ENCODE data around the gene MED9. TPM values are rescaled to one million over a fixed set of nuclear protein-coding genes. Genes with fewer than 3 reads are reported as not detected.

The MED9 gene
- total and polyA plus RNA-seq, 2 of the 8 experiments (the other 6 are each of a cell fraction or from before 2014, with no cell fraction given): 15.8 to 19.7 TPM

GRCh38 chr17:17479209-17479608 lies 2.4 kb downstream of the MED9 start:
- H4K5ac ChIP-seq (ENCODE audit: insufficient read length, low read depth, low read length): no peak overlapping the region
- TF ChIP-seq PHF8 (conservative IDR thresholded peaks at IDR 0.05; ENCODE audit: low read depth, low read length) (no peak), GTF2F1 (IDR thresholded peaks at IDR 0.05; ENCODE audit: borderline replicate concordance, low read depth, low read length) (no peak), KDM1A (IDR thresholded peaks at IDR 0.05; ENCODE audit: borderline replicate concordance, low read length) (no peak), TAF1 (IDR thresholded peaks at IDR 0.05; ENCODE audit: low read depth, low read length) (no peak), SIN3A (conservative IDR thresholded peaks at IDR 0.05 in 1 of 2, IDR thresholded peaks at IDR 0.05 in 1 of 2; ENCODE audit: low read depth in 1 of 2, low read length in 2 of 2) (no peak), POLR2A (IDR thresholded peaks at IDR 0.05; ENCODE audit: control extremely low read depth in 1 of 2, low read depth in 2 of 2, low read length in 2 of 2) (no peak), CTBP2 (IDR thresholded peaks at IDR 0.05; ENCODE audit: borderline replicate concordance, insufficient read depth, insufficient read length, low read length) (no peak), EP300 (IDR thresholded peaks at IDR 0.05; ENCODE audit: borderline replicate concordance in 1 of 2, low read depth in 2 of 2, low read length in 2 of 2) (no peak), YY1 (IDR thresholded peaks at IDR 0.05; ENCODE audit: low read depth, low read length) (no peak), RXRA (IDR thresholded peaks at IDR 0.05; ENCODE audit: insufficient read depth, low read depth, low read length) (no peak), TCF12 (IDR thresholded peaks at IDR 0.05; ENCODE audit: low read depth, low read length) (no peak), RAD21 (IDR thresholded peaks at IDR 0.05 in 1 of 2, conservative IDR thresholded peaks at IDR 0.05 in 1 of 2; ENCODE audit: low read depth in 2 of 2, low read length in 2 of 2) (no peak), JUND (IDR thresholded peaks at IDR 0.05; ENCODE audit: low read length) (no peak), CBX5 (IDR thresholded peaks at IDR 0.05; ENCODE audit: low read depth, low read length) (no peak)

More at GRCh38 chr17:17479209-17479608, 2.4 kb downstream of the MED9 start:
- 93% methylated on average over 3 of the region's 3 CpGs; no CpG with 5 or more reads in 1 of the 2 experiments for WGBS, 2 experiments (ENCODE audit: extremely low coverage in 1 of 2, insufficient coverage in 1 of 2, insufficient read length in 1 of 2, insufficient replicate concordance in 2 of 2, low coverage in 1 of 2, low lambda C conversion rate in 2 of 2, missing lambda C conversion rate in 1 of 2)
- no peak overlapping the region for H3K4me2 ChIP-seq (ENCODE audit: insufficient read depth in 1 of 2, low read depth in 2 of 2, low read length in 2 of 2)
- no peak overlapping the region for H2BK5ac ChIP-seq (ENCODE audit: low read depth, low read length)
- H3K18ac ChIP-seq (ENCODE audit: extremely low read depth, low read length): no peak overlapping the region
- CTCF ChIA-PET (ENCODE audit: partially characterized antibody): interaction anchor here (0.6 kb wide), 1 partner anchor 11 kb away, joined by 3 read pairs; no protein-coding TSS in a partner anchor
- H3K14ac ChIP-seq (ENCODE audit: insufficient read length): no peak overlapping the region
- H2BK20ac ChIP-seq (ENCODE audit: low read length): no peak overlapping the region
- H3K23me2 ChIP-seq (ENCODE audit: low read depth, low read length): peaks cover 6% of the 10 kb centered on the region; the same call in 1 of the 2 replicates
- no peak overlapping the region for H2BK120ac ChIP-seq (replicated peaks; ENCODE audit: low read depth, low read length)
- H3K27me3 ChIP-seq (replicated peaks in 1 of 4; ENCODE audit: control insufficient read depth in 3 of 4, extremely low read depth in 1 of 4, insufficient read depth in 3 of 4, low read length in 3 of 4): peaks cover 0 to 4% (median 0%) of the 10 kb centered on the region in 4 experiments; a peak in 2 of 7 replicates
- H3K79me1 ChIP-seq (ENCODE audit: low read depth, low read length): peaks cover 11% of the 10 kb centered on the region
- POLR2A ChIA-PET (ENCODE audit: partially characterized antibody): no interaction called here
- no peak overlapping the region for H3K4ac ChIP-seq (replicated peaks; ENCODE audit: insufficient read length, low read depth, low read length)
- H4K8ac ChIP-seq (ENCODE audit: extremely low read depth, insufficient read depth, low read length): no peak overlapping the region
- no peak overlapping the region for H3K4me3 ChIP-seq (ENCODE audit: extremely low read depth in 1 of 4, insufficient read depth in 2 of 4, low read depth in 3 of 4, low read length in 4 of 4)
- no peak overlapping the region; a peak in 1 of 7 replicates for H3K9ac ChIP-seq (replicated peaks in 1 of 4; ENCODE audit: extremely low read depth in 1 of 4, low read depth in 3 of 4, low read length in 3 of 4)
- no peak overlapping the region for H2AK5ac ChIP-seq (ENCODE audit: low read depth, low read length)
- H3K56ac ChIP-seq (replicated peaks; ENCODE audit: insufficient read length, low read depth, low read length): no peak overlapping the region
- no peak for DNase-seq (ENCODE audit: low read depth in 1 of 2, low spot score in 2 of 2)
- no peak overlapping the region for H4K91ac ChIP-seq (replicated peaks; ENCODE audit: insufficient read length, low read length)
- H2BK15ac ChIP-seq (ENCODE audit: low read length): no peak overlapping the region
- H3K27ac ChIP-seq (ENCODE audit: low read depth, low read length): no peak overlapping the region
- peaks cover 0 to 6% of the 10 kb centered on the region in 2 experiments for H4K20me1 ChIP-seq (replicated peaks in 1 of 2; ENCODE audit: control insufficient read depth in 1 of 2, insufficient read depth in 2 of 2, low read length in 2 of 2)
- H2AFZ ChIP-seq (ENCODE audit: low read length): no peak overlapping the region
- peaks cover 5 to 62% of the 10 kb centered on the region in 2 experiments for H3K79me2 ChIP-seq (ENCODE audit: control insufficient read depth in 1 of 2, insufficient read depth in 2 of 2, low read length in 2 of 2)
- no peak overlapping the region for H2BK12ac ChIP-seq (ENCODE audit: low read depth, low read length)
- no peak overlapping the region for H3K23ac ChIP-seq (ENCODE audit: insufficient read length)
- no peak for FAIRE-seq
- no peaks in the 10 kb centered on the region for H3K9me3 ChIP-seq (ENCODE audit: insufficient read depth in 2 of 2, low read depth in 1 of 2, low read length in 1 of 2)
- peaks cover 0 to 5% (median 1%) of the 10 kb centered on the region in 4 experiments; a peak in 1 of 7 replicates for H3K4me1 ChIP-seq (replicated peaks in 1 of 4; ENCODE audit: control insufficient read depth in 3 of 4, insufficient read depth in 4 of 4, low read length in 3 of 4)
- 0 out of 8 replicates have a peak, but pooled peaks cover 0 to 3% (median 0%) of the 10 kb centered on the region in 4 experiments for H3K36me3 ChIP-seq (ENCODE audit: control insufficient read depth in 2 of 4, insufficient read depth in 4 of 4, low read length in 3 of 4)
